HEK293 (cell line): ENCODE data around the gene CARD14.

ENCODE experiments used
- CTCF ChIP-seq: fragments of 450-650 bp; formaldehyde crosslinking; IDR thresholded peaks from 2 replicates; pipeline ENCODE4 v1.5.1; 2016; ENCODE audit warnings: missing biosample characterization, missing genetic modification characterization
- GLIS2 ChIP-seq: fragments of 450-650 bp; formaldehyde crosslinking; IDR thresholded peaks from 2 replicates; pipeline ENCODE4 v1.5.1; 2016; ENCODE audit warnings: missing biosample characterization, missing genetic modification characterization
- KLF16 ChIP-seq: fragments of 450-650 bp; formaldehyde crosslinking; IDR thresholded peaks from 2 replicates; pipeline ENCODE4 v1.5.1; 2017; ENCODE audit warnings: missing biosample characterization, missing genetic modification characterization
- ZBTB10 ChIP-seq: fragments of 450-650 bp; formaldehyde crosslinking; IDR thresholded peaks from 2 replicates; pipeline ENCODE4 v1.5.1; 2016; ENCODE audit warnings: missing biosample characterization, missing genetic modification characterization
- ZBTB11 ChIP-seq: fragments of 450-650 bp; formaldehyde crosslinking; conservative IDR thresholded peaks from 2 replicates; pipeline ENCODE4 v1.5.1; 2016; ENCODE audit warnings: low read depth, missing biosample characterization, missing genetic modification characterization
- ZEB2 ChIP-seq: fragments of 450-650 bp; formaldehyde crosslinking; IDR thresholded peaks from 2 replicates; pipeline ENCODE4 v1.5.1; 2016; ENCODE audit warnings: missing biosample characterization, missing genetic modification characterization
- ZNF140 ChIP-seq: fragments of 450-650 bp; formaldehyde crosslinking; IDR thresholded peaks from 2 replicates; pipeline ENCODE4 v1.5.1; 2016; ENCODE audit warnings: missing biosample characterization, missing genetic modification characterization
- ZNF280D ChIP-seq: fragments of 450-650 bp; formaldehyde crosslinking; IDR thresholded peaks from 2 replicates; pipeline ENCODE4 v1.5.1; 2016; ENCODE audit warnings: missing biosample characterization, missing genetic modification characterization
- ZNF626 ChIP-seq: fragments of 450-650 bp; sonication (Bioruptor Pico); formaldehyde crosslinking; IDR thresholded peaks from 2 replicates; pipeline ENCODE4 v1.5.1; 2018; ENCODE audit warnings: missing biosample characterization, missing genetic modification characterization, inconsistent platforms
- ZNF645 ChIP-seq: fragments of 450-650 bp; formaldehyde crosslinking; IDR thresholded peaks from 2 replicates; pipeline ENCODE4; 2016; ENCODE audit warnings: missing biosample characterization, missing genetic modification characterization

- TF ChIP-seq KLF16 (tag by site-specific recombination), result no peak
- no peak for TF ChIP-seq CTCF (tag by site-specific recombination)
- TF ChIP-seq ZBTB10 (tag by site-specific recombination), result no peak
- TF ChIP-seq ZNF140, result no peak
- no peak for TF ChIP-seq ZEB2 (tag by site-specific recombination)
- no peak for TF ChIP-seq ZBTB11
- no peak for TF ChIP-seq GLIS2 (tag by site-specific recombination)
- no peak for TF ChIP-seq ZNF645 (tag by site-specific recombination)
- TF ChIP-seq ZNF280D, result no peak
- no peak for TF ChIP-seq ZNF626 (tag by site-specific recombination)
Measured at GRCh38 chr17:80133626-80133970, 36.2 kb upstream of the CARD14 start.
